ENCODE data around the gene ALDH1L2.

- TF ChIP-seq EZH2 (IDR thresholded peaks at IDR 0.05; ENCODE audit: insufficient read depth, low read length) (no peak), CTCF (IDR thresholded peaks at IDR 0.05; ENCODE audit: insufficient read depth, low read depth, low read length) (no peak)
Measured at GRCh38 chr12:105013892-105014291, 70.4 kb downstream of the ALDH1L2 start.

Data from astrocyte (in vitro differentiated cells and primary cell).